MM.1S (cell line): ENCODE measurements around the gene NBPF4.

ENCODE experiments used
- DNase-seq: peaks from one replicate; pipeline ENCODE4 v3.0.0-alpha.2; 2015
- H2AFZ ChIP-seq: fragments of 300-600 bp; sonication (generic); 2 replicates; pipeline ENCODE4 v1.6.0; 2016; ENCODE audit warnings: antibody characterized with exemption, low read length
- H3F3A ChIP-seq: fragments of 300-600 bp; sonication (generic); 2 replicates; pipeline ENCODE4 v1.6.1; 2016; ENCODE audit warnings: mild to moderate bottlenecking, antibody characterized with exemption, low read length, moderate library complexity, mixed read lengths; ENCODE audit not compliant: insufficient read depth
- H3K27ac ChIP-seq: fragments of 300-600 bp; sonication (generic); 2 replicates; pipeline ENCODE4 v1.5.1; 2016; ENCODE audit warnings: mild to moderate bottlenecking, low read length
- H3K27me3 ChIP-seq: fragments of 300-600 bp; sonication (generic); replicated peaks from 2 replicates; pipeline ENCODE4 v1.6.0; 2016; ENCODE audit warnings: low read length; ENCODE audit not compliant: insufficient read depth
- H3K36me3 ChIP-seq: fragments of 300-600 bp; sonication (generic); replicated peaks from 2 replicates; pipeline ENCODE4 v1.6.1; 2016; ENCODE audit warnings: mild to moderate bottlenecking, low read length, mixed read lengths; ENCODE audit not compliant: insufficient read depth
- H3K4me1 ChIP-seq: fragments of 300-600 bp; sonication (generic); 2 replicates; pipeline ENCODE4 v1.6.1; 2016; ENCODE audit warnings: low read length, mixed read lengths
- H3K4me2 ChIP-seq: fragments of 300-600 bp; sonication (generic); 2 replicates; pipeline ENCODE4 v1.6.0; 2016; ENCODE audit warnings: low read depth, low read length
- H3K4me3 ChIP-seq: fragments of 300-600 bp; sonication (generic); 2 replicates; pipeline ENCODE4 v1.5.1; 2016; ENCODE audit warnings: low read length, mixed read lengths
- H3K79me2 ChIP-seq: fragments of 300-600 bp; sonication (generic); 2 replicates; pipeline ENCODE4 v1.6.1; 2016; ENCODE audit warnings: mixed run types, low read length, mixed read lengths
- H3K9ac ChIP-seq: fragments of 300-600 bp; sonication (generic); 2 replicates; pipeline ENCODE4 v1.6.1; 2016; ENCODE audit warnings: low read length, mixed read lengths
- H3K9me2 ChIP-seq: fragments of 300-600 bp; sonication (generic); replicated peaks from 2 replicates; pipeline ENCODE4 v1.6.1; 2016; ENCODE audit warnings: mild to moderate bottlenecking, low read length, mixed read lengths; ENCODE audit not compliant: insufficient read depth
- H3K9me3 ChIP-seq: fragments of 300-600 bp; sonication (generic); replicated peaks from 2 replicates; pipeline ENCODE4 v1.6.1; 2016; ENCODE audit warnings: mild to moderate bottlenecking, low read length, mixed read lengths; ENCODE audit not compliant: insufficient read depth
- H4K20me1 ChIP-seq: fragments of 300-600 bp; sonication (generic); 2 replicates; pipeline ENCODE4 v1.6.1; 2016; ENCODE audit warnings: mild to moderate bottlenecking, low read length, moderate library complexity, mixed read lengths; ENCODE audit not compliant: insufficient read depth
- CTCF ChIP-seq: fragments of 300-600 bp; sonication (generic); IDR thresholded peaks from 2 replicates; pipeline ENCODE4 v1.5.1; 2016; ENCODE audit warnings: antibody characterized with exemption, low read length, mixed read lengths
- EZH2 ChIP-seq: fragments of 300-600 bp; sonication (generic); optimal IDR thresholded peaks from 2 replicates; pipeline ENCODE3; 2017; ENCODE audit warnings: low read depth, mild to moderate bottlenecking, antibody characterized with exemption, low read length, mixed read lengths
- EZH2phosphoT487 ChIP-seq: fragments of 300-600 bp; sonication (generic); IDR thresholded peaks from 2 replicates; pipeline ENCODE4 v1.6.1; 2018; ENCODE audit warnings: antibody characterized with exemption, low read length

The NBPF4 gene

GRCh38 chr1:108201687-108202086 is 42.2 kb downstream of the NBPF4 start:
- Histone ChIP-seq H3K36me3 (no peaks in the 10 kb centered on the region), H4K20me1 (no peaks in the 10 kb centered on the region), H3K4me3 (no peak overlapping the region), H3K4me1 (peaks cover 7% of the 10 kb centered on the region), H3K9me3 (no peaks in the 10 kb centered on the region), H3F3A (peaks cover 7% of the 10 kb centered on the region), H3K27ac (no peak overlapping the region), H3K9ac (no peak overlapping the region), H3K27me3 (no peaks in the 10 kb centered on the region), H3K9me2 (no peaks in the 10 kb centered on the region), H3K4me2 (no peak overlapping the region), H3K79me2 (peaks cover 20% of the 10 kb centered on the region), H2AFZ (no peak overlapping the region)
- TF ChIP-seq EZH2phosphoT487 = no peak
- TF ChIP-seq EZH2 = no peak
- TF ChIP-seq CTCF = no peak
- no peak for DNase-seq

GRCh38 chr1:108200687-108201051 is 43.2 kb downstream of the NBPF4 start:
- Histone ChIP-seq H3K9me3 (no peaks in the 10 kb centered on the region), H3K4me3 (peak overlapping the region; percentile 93), H4K20me1 (no peaks in the 10 kb centered on the region), H3K9me2 (no peaks in the 10 kb centered on the region), H3K4me2 (peak overlapping the region; percentile 66), H3K27ac (peak overlapping the region; percentile 61; the same call in 1 of the 2 replicates), H2AFZ (peak overlapping the region; percentile 91), H3K36me3 (no peaks in the 10 kb centered on the region), H3K9ac (peak overlapping the region; percentile 45; the same call in 1 of the 2 replicates), H3F3A (peaks cover 7% of the 10 kb centered on the region), H3K4me1 (peaks cover 7% of the 10 kb centered on the region), H3K27me3 (no peaks in the 10 kb centered on the region), H3K79me2 (peaks cover 25% of the 10 kb centered on the region)
- DNase-seq = peak; percentile 45
- TF ChIP-seq EZH2 (no peak), CTCF (peak; percentile 36), EZH2phosphoT487 (no peak)

- no peaks in the 10 kb centered on the region for H3K9me3 ChIP-seq
- DNase-seq = peak; percentile 65
- peak within 1 kb of the TSS; percentile 93 for H3K4me3 ChIP-seq
- H4K20me1 ChIP-seq = no peaks in the 10 kb centered on the region
- peak within 1 kb of the TSS; percentile 61; the same call in 1 of the 2 replicates for H3K27ac ChIP-seq
- peaks cover 7% of the 10 kb centered on the region for H3F3A ChIP-seq
- peak within 1 kb of the TSS; percentile 77 for H3K4me2 ChIP-seq
- peaks cover 25% of the 10 kb centered on the region for H3K79me2 ChIP-seq
- no peaks in the 10 kb centered on the region for H3K27me3 ChIP-seq
- H2AFZ ChIP-seq = peak within 1 kb of the TSS; percentile 91
- H3K36me3 ChIP-seq = no peaks in the 10 kb centered on the region
- peaks cover 7% of the 10 kb centered on the region for H3K4me1 ChIP-seq
- H3K9me2 ChIP-seq = no peaks in the 10 kb centered on the region
- peak within 1 kb of the TSS; percentile 68 for H3K9ac ChIP-seq
- TF ChIP-seq EZH2phosphoT487 (no peak), EZH2 (no peak), CTCF (no peak)
Observed at GRCh38 chr1:108199781-108200686, 43.8 kb downstream of the NBPF4 start, which contains the start of gene SLC25A24. TSS of gene SLC25A24 (minus strand) at chr1:108200343. CDS start at chr1:108200138, 205 bp downstream.
